ENCODE data around the gene FUT3. TPM values are rescaled to one million over a fixed set of nuclear protein-coding genes. Genes with fewer than 3 reads are reported as not detected.

Gene FUT3
- total RNA-seq, 2 donors from 2014 or later, result 260 to 272 TPM

DNA sequence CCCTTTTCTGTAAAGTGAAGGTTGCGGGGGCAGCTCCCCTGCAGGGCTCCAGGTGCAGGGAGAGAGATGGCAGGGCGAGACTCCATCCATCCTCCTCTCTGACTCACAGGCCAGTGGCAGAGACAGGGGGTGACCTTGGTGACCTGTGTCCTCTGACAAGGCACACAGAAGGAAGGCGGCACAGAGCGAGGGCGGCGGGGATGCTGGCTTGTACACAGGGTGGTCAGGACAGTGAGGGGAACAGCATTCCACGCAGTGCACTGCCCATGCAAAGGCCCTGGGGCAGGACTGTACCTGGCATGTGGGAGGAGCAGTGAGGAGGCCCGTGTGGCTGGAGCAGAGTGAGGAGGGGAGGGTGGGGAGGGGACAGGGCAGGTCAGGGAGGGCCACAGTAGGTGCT is 44.6 kb upstream of the FUT3 start:
- Histone ChIP-seq H3K9ac (ENCODE audit: low read depth in 2 of 2, low read length in 2 of 2) (no peak overlapping the region), H3K9me3 (no peaks in the 10 kb centered on the region), H3K36me3 (no peaks in the 10 kb centered on the region), H3K4me1 (no peaks in the 10 kb centered on the region), H3K27ac (no peak overlapping the region), H3K4me3 (no peak overlapping the region), H3K27me3 (peaks cover 5% of the 10 kb centered on the region)
- TF ChIP-seq, protein P1, sequence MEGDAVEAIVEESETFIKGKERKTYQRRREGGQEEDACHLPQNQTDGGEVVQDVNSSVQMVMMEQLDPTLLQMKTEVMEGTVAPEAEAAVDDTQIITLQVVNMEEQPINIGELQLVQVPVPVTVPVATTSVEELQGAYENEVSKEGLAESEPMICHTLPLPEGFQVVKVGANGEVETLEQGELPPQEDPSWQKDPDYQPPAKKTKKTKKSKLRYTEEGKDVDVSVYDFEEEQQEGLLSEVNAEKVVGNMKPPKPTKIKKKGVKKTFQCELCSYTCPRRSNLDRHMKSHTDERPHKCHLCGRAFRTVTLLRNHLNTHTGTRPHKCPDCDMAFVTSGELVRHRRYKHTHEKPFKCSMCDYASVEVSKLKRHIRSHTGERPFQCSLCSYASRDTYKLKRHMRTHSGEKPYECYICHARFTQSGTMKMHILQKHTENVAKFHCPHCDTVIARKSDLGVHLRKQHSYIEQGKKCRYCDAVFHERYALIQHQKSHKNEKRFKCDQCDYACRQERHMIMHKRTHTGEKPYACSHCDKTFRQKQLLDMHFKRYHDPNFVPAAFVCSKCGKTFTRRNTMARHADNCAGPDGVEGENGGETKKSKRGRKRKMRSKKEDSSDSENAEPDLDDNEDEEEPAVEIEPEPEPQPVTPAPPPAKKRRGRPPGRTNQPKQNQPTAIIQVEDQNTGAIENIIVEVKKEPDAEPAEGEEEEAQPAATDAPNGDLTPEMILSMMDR (IDR thresholded peaks at IDR 0.05), result no peak
- intact Hi-C loops (cut with DNase I), result no loop called here
- no peak for DNase-seq

DNA sequence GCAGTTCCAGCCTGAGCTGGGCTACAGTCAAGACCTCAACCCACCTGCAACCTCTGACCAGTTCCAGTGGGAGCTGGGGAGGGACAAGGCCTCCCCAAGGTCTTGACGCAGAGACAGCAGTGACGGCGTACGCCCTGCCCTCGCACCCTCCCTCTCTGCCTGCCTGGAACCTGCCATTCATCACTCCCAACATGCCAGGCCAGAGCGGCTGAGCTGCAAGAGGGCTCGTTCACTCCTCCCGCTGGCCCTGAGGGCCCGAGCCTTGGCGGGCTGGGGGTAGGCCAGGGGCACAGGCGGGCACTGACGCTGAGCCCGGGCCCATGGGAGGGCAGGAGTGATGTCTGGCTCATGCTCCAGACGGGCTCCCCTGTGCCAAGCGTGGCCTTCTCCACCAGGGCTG is 44.2 kb upstream of the FUT3 start:
- Histone ChIP-seq H3K9ac (ENCODE audit: low read depth in 2 of 2, low read length in 2 of 2) (no peak overlapping the region), H3K4me1 (no peaks in the 10 kb centered on the region), H3K4me3 (no peak overlapping the region), H3K9me3 (no peaks in the 10 kb centered on the region), H3K36me3 (no peaks in the 10 kb centered on the region), H3K27ac (no peak overlapping the region), H3K27me3 (peaks cover 5% of the 10 kb centered on the region)
- DNase-seq, result no peak
- TF ChIP-seq, protein P1 (IDR thresholded peaks at IDR 0.05), result no peak
- intact Hi-C loops (cut with DNase I), result no loop called here

DNA sequence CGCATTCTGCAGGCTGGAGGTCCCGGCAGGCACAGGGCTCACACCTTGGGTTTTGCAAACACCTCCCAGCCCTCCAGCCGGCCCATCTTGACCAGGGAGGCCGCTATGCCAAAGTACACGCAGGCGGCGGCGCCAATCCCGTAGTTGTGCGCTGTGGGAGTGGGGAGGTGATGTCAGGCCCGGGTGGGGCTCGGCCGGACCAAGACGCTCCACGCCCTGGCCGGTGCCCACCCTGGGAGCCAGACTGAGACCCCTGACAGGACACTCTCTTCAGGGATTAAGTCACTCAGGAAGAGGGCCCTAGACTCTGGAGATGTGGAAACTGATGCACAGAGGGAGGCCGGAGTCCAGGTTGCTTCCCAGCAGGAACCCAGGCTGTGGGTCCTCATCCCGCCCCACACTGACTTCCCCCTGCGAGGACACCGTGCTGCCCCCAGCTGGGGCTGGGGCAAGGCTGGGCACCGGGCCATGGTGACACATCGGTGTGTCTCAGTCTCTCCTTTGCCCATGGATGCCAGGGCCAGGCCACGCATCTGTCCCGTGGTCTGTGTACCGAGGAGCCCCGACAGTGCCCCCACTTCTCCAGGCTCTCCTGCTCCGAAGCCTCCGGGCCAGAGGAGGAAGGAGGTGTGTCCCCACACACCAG is 43.6 kb upstream of the FUT3 start:
- no peak overlapping the region for H3K27ac ChIP-seq

DNA sequence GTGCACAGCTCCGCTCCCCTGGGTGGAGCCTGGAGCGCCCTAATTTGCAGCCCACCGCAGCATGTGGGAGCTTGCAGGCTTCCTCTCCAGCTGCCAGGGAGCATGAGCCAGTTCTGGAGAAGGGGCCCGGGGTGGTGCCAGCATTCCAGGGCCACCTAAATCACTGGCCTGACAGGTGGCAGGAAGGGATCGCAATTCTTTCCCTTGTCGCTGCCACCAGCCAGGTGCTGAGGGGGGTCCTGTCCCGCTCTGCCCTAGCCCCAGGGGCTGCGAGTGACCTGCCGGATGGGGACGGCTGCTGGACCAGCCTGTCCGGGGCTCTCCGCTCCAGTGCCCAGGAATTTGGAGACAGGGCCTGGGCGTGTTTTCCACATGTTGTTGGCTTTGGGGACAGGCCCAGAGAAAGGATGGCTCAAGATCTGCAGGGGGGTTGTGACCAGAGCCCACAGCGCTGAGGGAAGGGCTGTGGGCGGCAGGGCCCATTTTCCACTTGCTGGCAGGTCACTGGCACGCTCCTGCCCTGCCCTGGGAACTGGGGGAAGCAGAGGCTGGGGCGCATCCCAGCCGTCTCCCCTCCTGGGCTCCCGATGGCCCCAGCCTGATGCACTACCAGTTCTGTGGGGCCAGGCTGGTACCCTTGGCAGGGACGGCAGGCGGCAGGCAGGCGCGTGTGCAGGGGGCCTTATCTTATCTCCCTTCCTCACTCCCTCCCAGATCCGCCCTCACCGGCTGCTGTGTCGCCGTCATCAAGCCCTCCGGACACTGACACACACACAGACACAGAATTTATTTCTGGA is 42.9 kb upstream of the FUT3 start:
- no peaks in the 10 kb centered on the region for H3K4me1 ChIP-seq
- peaks cover 5% of the 10 kb centered on the region for H3K27me3 ChIP-seq
- intact Hi-C loops (cut with DNase I), result loop anchor here (2.0 to 5.0 kb wide), 2 partner anchors 72 to 89 kb away; partner anchors contain the start of gene NRTN
- H3K9ac ChIP-seq (ENCODE audit: low read depth in 2 of 2, low read length in 2 of 2), result no peak overlapping the region
- TF ChIP-seq, protein P1 (IDR thresholded peaks at IDR 0.05), result no peak
- H3K27ac ChIP-seq, result no peak overlapping the region
- DNase-seq, result no peak
- no peaks in the 10 kb centered on the region for H3K9me3 ChIP-seq
- H3K36me3 ChIP-seq, result no peaks in the 10 kb centered on the region
- H3K4me3 ChIP-seq, result no peak overlapping the region

More for the DNA sequence above, 43.6 kb upstream of the FUT3 start:
- no peaks in the 10 kb centered on the region for H3K4me1 ChIP-seq
- H3K9ac ChIP-seq (ENCODE audit: low read depth in 2 of 2, low read length in 2 of 2), result no peak overlapping the region
- H3K9me3 ChIP-seq, result no peaks in the 10 kb centered on the region
- H3K36me3 ChIP-seq, result no peaks in the 10 kb centered on the region
- no peak for DNase-seq
- intact Hi-C loops (cut with DNase I), result loop anchor here (5.0 kb wide), 1 partner anchor 73 kb away; no protein-coding TSS in a partner anchor
- no peak overlapping the region for H3K4me3 ChIP-seq
- TF ChIP-seq, protein P1 (IDR thresholded peaks at IDR 0.05), result no peak
- peaks cover 5% of the 10 kb centered on the region for H3K27me3 ChIP-seq

DNA sequence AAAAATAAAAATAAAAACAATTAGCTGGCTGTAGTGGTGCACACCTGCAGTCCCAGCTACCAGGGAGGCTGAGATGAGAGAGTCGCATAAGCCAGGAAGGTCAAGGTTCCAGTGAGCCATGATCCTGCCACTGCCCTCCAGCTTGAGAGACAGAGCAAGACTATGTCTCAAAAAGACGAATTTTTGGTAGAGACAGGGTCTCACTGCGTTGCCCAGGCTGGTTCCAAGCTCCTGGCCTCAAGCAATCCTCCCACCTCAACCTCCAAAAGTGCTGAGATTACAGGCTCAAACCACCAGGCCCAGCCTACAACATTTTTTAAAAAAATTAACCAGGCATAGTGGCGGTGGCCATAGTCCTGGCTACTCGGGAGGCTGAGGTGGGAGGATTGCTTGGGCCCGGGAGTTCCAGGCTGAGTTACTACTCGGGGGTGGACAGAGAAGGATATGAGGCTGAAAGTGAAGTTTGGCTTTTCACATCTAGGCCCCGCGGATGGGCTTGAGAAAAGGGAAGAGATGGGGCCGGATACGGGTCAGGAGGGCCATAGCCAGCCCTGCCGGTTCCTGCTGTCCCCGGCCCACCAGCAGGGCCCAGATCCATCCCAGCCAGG is 42.2 kb upstream of the FUT3 start:
- Histone ChIP-seq H3K27me3 (peaks cover 5% of the 10 kb centered on the region), H3K4me1 (no peaks in the 10 kb centered on the region), H3K27ac (no peak overlapping the region), H3K36me3 (no peaks in the 10 kb centered on the region), H3K9ac (ENCODE audit: low read depth in 2 of 2, low read length in 2 of 2) (no peak overlapping the region), H3K9me3 (no peaks in the 10 kb centered on the region), H3K4me3 (no peak overlapping the region)
- TF ChIP-seq, protein P1 (IDR thresholded peaks at IDR 0.05), result no peak
- intact Hi-C loops (cut with DNase I), result loop anchor here (2.0 to 5.0 kb wide), 2 partner anchors 71 to 89 kb away; partner anchors contain the start of gene NRTN
- DNase-seq, result no peak

All from colonic mucosa (tissue), 4 donors.